Left kidney (tissue), 2 donors: Measurements from ENCODE around the gene LDLRAD4. TPM values are rescaled to one million over a fixed set of nuclear protein-coding genes. Genes with fewer than 3 reads are reported as not detected.
"Not testable (repeated sequence)": the region's sequence is repeated elsewhere in the genome, so short reads cannot be mapped to it uniquely, and the experiment has no call there.

Source experiments
- DNase-seq: peaks from one replicate; pipeline ENCODE4 v3.0.0-alpha.2; 2013
- polyA plus RNA-seq: library from polyadenylated mRNA; unstranded; fragments of 120-200 nt; gene quantifications from one replicate; pipeline ENCODE4 v1.2.1, GENCODE V29; 2013; ENCODE audit not compliant: insufficient read length

LDLRAD4 gene
- polyA plus RNA-seq, 1 donor = 9.7 TPM

GRCh38 chr18:13661779-13662256, 443.3 kb downstream of the LDLRAD4 start:
- DNase-seq = no peak

GRCh38 chr18:13672657-13673056, 454.1 kb downstream of the LDLRAD4 start:
- DNase-seq = no peak

- DNase-seq = no peak
These were observed 457.9 kb downstream of the LDLRAD4 start for GRCh38 chr18:13676471-13676870.

- not testable (repeated sequence) for DNase-seq
These were observed 458.8 kb downstream of the LDLRAD4 start for GRCh38 chr18:13677350-13677749.

DNA sequence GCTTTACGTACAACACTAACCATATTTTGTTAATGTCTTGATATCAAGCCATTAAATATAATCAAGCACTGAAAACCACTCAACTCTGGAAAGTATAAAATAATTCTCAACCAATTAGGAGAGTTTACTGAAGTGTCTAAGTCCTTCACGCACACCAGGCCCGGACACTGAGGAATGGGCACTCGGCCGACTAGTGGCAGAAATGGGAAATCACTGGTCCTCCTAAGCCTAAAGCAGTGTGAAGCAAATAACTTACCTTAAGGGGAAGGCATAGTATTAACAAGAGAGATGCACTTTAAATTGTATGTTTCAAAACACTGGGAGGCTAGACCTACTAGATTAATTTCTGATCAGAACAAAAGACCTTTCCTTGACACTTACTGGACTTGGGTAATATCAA, 462.1 kb downstream of the LDLRAD4 start:
- peak; percentile 20 for DNase-seq

- DNase-seq = no peak
These were observed 463.1 kb downstream of the LDLRAD4 start for GRCh38 chr18:13681701-13682100.

GRCh38 chr18:13684546-13684945, 466.0 kb downstream of the LDLRAD4 start:
- DNase-seq = no peak

GRCh38 chr18:13688191-13689136, 469.9 kb downstream of the LDLRAD4 start:
- DNase-seq = no peak

GRCh38 chr18:13690060-13690459, 471.5 kb downstream of the LDLRAD4 start:
- DNase-seq = not testable (repeated sequence)

GRCh38 chr18:13695337-13695736, 476.8 kb downstream of the LDLRAD4 start:
- DNase-seq = not testable (repeated sequence)

DNA sequence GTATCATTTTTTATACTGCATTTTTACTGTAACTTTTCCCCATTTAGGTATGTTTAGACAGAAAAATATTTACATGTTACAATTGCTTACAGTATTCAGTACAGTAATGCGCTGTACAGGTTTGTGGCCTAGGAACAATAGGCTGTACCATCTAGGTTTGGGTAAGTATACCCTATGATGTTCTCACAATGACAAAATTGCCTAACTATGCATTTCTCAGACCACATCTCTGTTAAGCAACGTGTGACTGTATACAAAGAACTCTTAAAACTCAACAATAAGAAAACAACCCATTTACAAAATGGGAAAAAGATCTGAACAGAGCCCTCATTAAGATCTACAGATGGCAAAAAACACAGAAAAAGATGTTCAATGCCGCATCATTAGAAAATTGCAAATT, 478.4 kb downstream of the LDLRAD4 start:
- DNase-seq = no peak

DNA sequence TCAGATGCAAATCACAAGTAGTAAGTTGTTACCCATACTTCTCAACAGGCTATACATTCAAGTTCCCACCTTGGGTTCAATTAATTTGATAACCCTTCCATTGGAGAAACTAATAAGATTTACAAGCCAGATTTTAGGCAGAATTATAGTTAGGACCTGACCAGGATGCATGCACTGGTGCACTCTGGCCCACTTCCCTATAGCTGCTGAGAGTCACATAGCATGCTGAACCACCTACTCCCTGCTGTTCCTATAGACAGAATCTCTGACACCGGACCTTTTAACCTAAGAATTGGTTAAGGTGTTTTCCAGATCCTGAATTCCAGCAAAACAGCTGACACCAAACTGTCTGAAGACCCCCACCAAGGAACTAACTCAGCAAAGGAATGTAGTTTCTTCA, 481.6 kb downstream of the LDLRAD4 start:
- DNase-seq = no peak

Other genes with a start within 250 kb of the LDLRAD4 start
- gene CEP192, start 227.4 kb upstream of the LDLRAD4 start, polyA plus RNA-seq = 46.6 TPM